Activated CD4-positive, alpha-beta T cell treated with anti-CD3 and anti-CD28 coated beads for 36 hours (primary cell): ENCODE results near the gene USP28. TPM values are rescaled to one million over a fixed set of nuclear protein-coding genes. Genes with fewer than 3 reads are reported as not detected.
"Not testable (repeated sequence)": the region's sequence is repeated elsewhere in the genome, so short reads cannot be mapped to it uniquely, and the experiment has no call there.

Experiments
- ATAC-seq: fragments of 200-7000 bp; cut with Tn5 transposase; one replicate; pipeline ENCODE4 v1.10.0; 2021; ENCODE audit warnings: mild to moderate bottlenecking, moderate library complexity
- CTCF ChIA-PET: fragments of 350-600 bp; sonication (Branson Sonifier 250); formaldehyde crosslinking; loops from one replicate; lab custom pipeline; 2021; ENCODE audit warnings: antibody characterized with exemption; lab: Charles Lee
- POLR2A ChIA-PET: fragments of 350-600 bp; sonication (Branson Sonifier 250); formaldehyde crosslinking; loops from one replicate; lab custom pipeline; 2021; ENCODE audit warnings: antibody characterized with exemption, inconsistent platforms; lab: Charles Lee
- DNase-seq: peaks from one replicate; pipeline ENCODE4 v3.0.0-alpha.2; 2020
- H3K27ac Mint-ChIP-seq: one replicate; pipeline ENCODE4 v1.8.0; 2021; ENCODE audit warnings: mixed read lengths
- H3K27me3 Mint-ChIP-seq: one replicate; pipeline ENCODE4 v1.8.0; 2021; ENCODE audit warnings: mixed read lengths
- H3K36me3 Mint-ChIP-seq: one replicate; pipeline ENCODE4 v1.8.0; 2021; ENCODE audit warnings: low read depth, mixed read lengths
- H3K4me1 Mint-ChIP-seq: one replicate; pipeline ENCODE4 v1.8.0; 2021; ENCODE audit warnings: mixed read lengths
- H3K4me3 Mint-ChIP-seq: one replicate; pipeline ENCODE4 v1.8.0; 2021; ENCODE audit warnings: mild to moderate bottlenecking, moderate library complexity, mixed read lengths
- H3K9me3 Mint-ChIP-seq: one replicate; pipeline ENCODE4 v1.8.0; 2021; ENCODE audit warnings: low read depth, mixed read lengths
- intact Hi-C, 2 experiments: fragments of 100-400 bp; cut with DNase I in 1 of 2; cut with micrococcal nuclease in 1 of 2; formaldehyde crosslinking; loops; one replicate each; pipeline versions ENCODE4 v1.14.2 to v1.15.1; 2022 to 2024; cut with DNase I, micrococcal nuclease
- total RNA-seq, 2 experiments: library from RNA; stranded (reverse); gene quantifications; one replicate each; pipeline ENCODE4 v1.2.3, GENCODE V29; 2021

USP28 gene
- total RNA-seq, 2 experiments from 2014 or later, result 38.6 to 43.9 TPM

DNA sequence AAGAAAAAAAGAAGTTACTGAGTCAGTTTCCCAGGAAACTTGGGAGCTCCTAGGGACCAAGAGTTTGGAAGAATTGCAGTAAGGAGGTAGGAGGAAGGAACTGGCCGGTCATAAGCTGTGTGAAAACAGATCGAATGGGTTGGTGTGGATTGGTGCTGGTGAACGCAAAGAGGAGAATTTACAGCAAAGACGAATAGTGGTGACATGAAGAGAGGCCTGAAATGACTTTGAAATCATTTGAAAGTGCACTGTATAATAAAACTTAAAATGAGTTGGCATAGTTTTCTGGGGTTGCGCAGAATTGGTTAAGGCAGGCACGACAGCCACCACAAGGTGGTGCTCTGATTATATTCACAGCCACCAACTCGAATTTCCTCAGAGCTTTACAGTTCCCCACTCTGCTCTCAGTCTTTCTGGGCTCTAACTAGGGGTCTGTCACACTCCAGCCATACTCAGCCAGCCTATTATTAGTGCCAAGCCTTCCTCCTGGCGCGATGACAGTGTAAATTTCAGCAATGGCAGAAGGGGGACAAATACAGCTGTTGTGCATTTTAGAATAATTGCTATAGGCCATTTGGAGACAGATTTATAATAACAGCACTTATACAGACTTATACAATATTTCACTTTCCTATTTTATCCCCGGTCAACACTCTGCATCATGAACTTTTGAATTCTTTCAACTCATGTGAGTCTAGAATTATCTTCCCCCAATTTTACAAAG lies 20.9 kb upstream of the USP28 start:
- Mint-ChIP-seq H3K4me3 (no peak overlapping the region), H3K27me3 (peaks cover 2% of the 10 kb centered on the region), H3K4me1 (no peaks in the 10 kb centered on the region), H3K27ac (no peak overlapping the region), H3K36me3 (no peaks in the 10 kb centered on the region), H3K9me3 (no peaks in the 10 kb centered on the region)
- DNase-seq, result peak; percentile 52
- ATAC-seq, result peak; percentile 75
- POLR2A ChIA-PET, result interaction anchor here (0.6 kb wide), 1 partner anchor 367 kb away, joined by 7 read pairs; no protein-coding TSS in a partner anchor
- CTCF ChIA-PET, result interaction anchor here (0.6 to 2.7 kb wide), 15 partner anchors 8 to 369 kb away, joined by 3 to 49 read pairs (median 3); partner anchors contain the start of gene HTR3B
- intact Hi-C loops, result loop anchor here in 1 of 2 experiments (1.0 to 5.0 kb wide), 2 partner anchors 141 to 365 kb away; no protein-coding TSS in a partner anchor

DNA sequence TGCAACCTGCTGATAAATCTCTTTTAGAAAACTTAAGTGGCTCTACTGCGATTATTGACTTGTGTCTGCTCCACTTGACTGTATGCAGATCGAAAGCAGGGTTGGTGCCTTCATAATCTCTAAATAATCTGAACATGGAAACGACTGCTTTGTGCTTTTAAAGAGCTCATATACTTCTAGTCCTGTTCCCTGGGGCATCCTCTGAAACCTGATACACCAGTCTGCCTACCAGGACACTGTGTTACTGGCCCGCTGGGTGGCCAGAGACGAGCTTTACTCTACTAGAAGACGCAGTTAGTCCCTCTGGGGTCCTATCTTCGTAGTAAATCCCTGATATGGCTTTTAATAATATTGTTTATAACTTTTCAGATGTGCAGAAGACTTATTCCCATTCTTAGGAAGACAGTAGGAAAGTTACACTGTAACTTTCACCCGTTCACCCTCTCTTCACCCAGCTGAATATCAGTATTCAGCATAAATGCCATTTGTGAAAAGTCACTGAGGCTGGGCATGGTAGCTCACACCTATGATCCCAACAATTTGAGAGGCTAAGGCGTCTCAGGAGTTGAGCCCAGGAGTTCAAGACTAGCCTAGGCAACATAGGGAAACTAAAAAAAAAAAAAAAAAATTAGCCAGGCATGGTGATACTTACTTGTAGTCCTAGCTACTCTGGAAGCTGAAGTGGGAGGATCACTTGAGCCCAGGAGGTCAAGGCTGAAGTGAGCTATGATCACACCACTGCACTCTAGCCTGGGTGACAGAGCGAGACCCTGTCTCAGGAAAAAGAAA lies 20.2 kb upstream of the USP28 start:
- ChIA-PET POLR2A (interaction anchor here (0.6 kb wide), 1 partner anchor 367 kb away, joined by 7 read pairs; no protein-coding TSS in a partner anchor), CTCF (interaction anchor here (0.6 to 2.7 kb wide), 14 partner anchors 7 to 370 kb away, joined by 3 to 49 read pairs (median 3); partner anchors contain the start of gene HTR3B)
- intact Hi-C loops, result loop anchor here in 1 of 2 experiments (1.0 to 5.0 kb wide), 2 partner anchors 142 to 366 kb away; no protein-coding TSS in a partner anchor
- no peak overlapping the region for H3K4me3 Mint-ChIP-seq
- H3K36me3 Mint-ChIP-seq, result no peaks in the 10 kb centered on the region
- ATAC-seq (no peak), DNase-seq (no peak)
- H3K4me1 Mint-ChIP-seq, result no peaks in the 10 kb centered on the region
- no peaks in the 10 kb centered on the region for H3K27me3 Mint-ChIP-seq
- H3K27ac Mint-ChIP-seq, result no peak overlapping the region
- no peaks in the 10 kb centered on the region for H3K9me3 Mint-ChIP-seq

DNA sequence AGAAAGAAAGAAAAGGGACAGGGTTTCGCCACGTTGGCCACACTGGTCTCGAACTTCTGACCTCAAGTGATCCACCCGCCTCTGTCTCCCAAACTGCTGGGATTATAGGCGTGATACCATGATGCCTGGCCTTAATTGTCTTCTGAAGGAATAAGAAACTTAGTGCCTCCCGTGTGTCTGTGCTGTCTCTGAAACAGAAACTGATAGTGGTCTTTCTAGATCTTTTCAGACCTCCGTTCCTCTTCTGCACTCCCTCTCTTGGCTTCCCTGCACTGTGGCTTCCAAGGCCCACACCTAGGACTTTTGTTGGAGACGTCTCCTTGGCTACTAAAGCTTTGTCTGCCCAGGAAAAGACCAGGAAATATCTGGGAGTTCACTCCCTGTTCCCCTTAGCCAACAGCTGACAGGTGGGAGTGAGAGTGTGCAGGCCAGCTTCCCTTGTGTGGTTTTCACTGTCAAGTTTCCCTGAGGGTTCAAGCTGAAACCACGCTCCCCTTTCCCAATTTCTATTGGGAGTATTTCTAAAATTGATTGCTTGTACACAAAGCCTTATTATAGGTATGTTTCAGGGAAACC lies 19.1 kb upstream of the USP28 start:
- no peak overlapping the region for H3K27ac Mint-ChIP-seq
- ChIA-PET CTCF (interaction anchor here (0.5 to 2.6 kb wide), 4 partner anchors 11 to 366 kb away, joined by 3 to 49 read pairs (median 4); no protein-coding TSS in a partner anchor), POLR2A (no interaction called here)
- H3K9me3 Mint-ChIP-seq, result no peaks in the 10 kb centered on the region
- DNase-seq, result no peak
- intact Hi-C loops, result no loop called here
- H3K27me3 Mint-ChIP-seq, result no peaks in the 10 kb centered on the region
- no peak for ATAC-seq
- H3K36me3 Mint-ChIP-seq, result no peaks in the 10 kb centered on the region
- H3K4me1 Mint-ChIP-seq, result no peaks in the 10 kb centered on the region
- H3K4me3 Mint-ChIP-seq, result no peak overlapping the region

DNA sequence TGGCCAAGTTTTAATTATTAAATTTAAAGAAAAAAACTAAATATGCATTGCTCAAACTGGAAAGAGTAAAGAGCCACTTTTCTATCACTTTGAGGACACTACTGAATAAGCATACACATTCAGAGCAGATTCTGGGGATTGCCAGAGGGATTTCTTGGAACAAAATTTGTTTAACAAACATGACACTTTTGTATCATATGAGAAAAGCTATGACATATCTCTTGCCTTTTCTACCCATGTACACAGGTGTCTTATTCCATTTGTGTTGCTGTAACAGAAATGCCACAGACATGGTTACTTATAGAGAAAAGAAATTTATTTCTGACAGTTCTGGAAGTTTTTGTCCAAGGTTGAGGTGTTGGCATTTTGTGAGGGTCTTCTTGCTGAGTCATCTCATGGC lies 13.5 kb upstream of the USP28 start:
- intact Hi-C loops, result no loop called here
- DNase-seq, result no peak
- no peaks in the 10 kb centered on the region for H3K27me3 Mint-ChIP-seq
- POLR2A ChIA-PET, result no interaction called here
- no peaks in the 10 kb centered on the region for H3K4me1 Mint-ChIP-seq
- H3K9me3 Mint-ChIP-seq, result no peaks in the 10 kb centered on the region
- ATAC-seq, result no peak
- H3K36me3 Mint-ChIP-seq, result no peaks in the 10 kb centered on the region
- no peak overlapping the region for H3K4me3 Mint-ChIP-seq
- CTCF ChIA-PET, result no interaction called here
- H3K27ac Mint-ChIP-seq, result no peak overlapping the region

DNA sequence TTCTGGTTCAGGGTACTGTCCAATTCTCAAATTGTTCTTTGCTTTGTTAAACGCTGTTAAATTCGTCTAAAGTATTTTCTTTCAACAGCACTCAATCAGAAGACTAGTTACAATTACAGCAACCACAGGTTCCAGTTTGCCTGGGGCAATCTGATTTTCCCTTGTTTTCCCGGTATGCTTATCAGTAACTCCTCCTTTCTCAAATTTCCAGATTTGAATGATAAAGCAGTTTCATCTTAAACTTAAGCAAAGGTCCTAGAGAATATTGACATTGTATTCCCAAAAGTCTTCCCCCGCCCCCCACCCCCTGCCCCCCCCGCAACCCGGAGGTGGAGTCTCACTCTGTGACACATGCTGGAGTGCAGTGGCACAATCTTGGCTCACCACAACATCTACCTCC lies 10.5 kb upstream of the USP28 start:
- H3K4me1 Mint-ChIP-seq, result no peaks in the 10 kb centered on the region
- intact Hi-C loops, result no loop called here
- DNase-seq (no peak), ATAC-seq (no peak)
- H3K9me3 Mint-ChIP-seq, result no peaks in the 10 kb centered on the region
- H3K27ac Mint-ChIP-seq, result no peak overlapping the region
- no peaks in the 10 kb centered on the region for H3K27me3 Mint-ChIP-seq
- CTCF ChIA-PET, result no interaction called here
- POLR2A ChIA-PET, result no interaction called here
- no peaks in the 10 kb centered on the region for H3K36me3 Mint-ChIP-seq
- no peak overlapping the region for H3K4me3 Mint-ChIP-seq

DNA sequence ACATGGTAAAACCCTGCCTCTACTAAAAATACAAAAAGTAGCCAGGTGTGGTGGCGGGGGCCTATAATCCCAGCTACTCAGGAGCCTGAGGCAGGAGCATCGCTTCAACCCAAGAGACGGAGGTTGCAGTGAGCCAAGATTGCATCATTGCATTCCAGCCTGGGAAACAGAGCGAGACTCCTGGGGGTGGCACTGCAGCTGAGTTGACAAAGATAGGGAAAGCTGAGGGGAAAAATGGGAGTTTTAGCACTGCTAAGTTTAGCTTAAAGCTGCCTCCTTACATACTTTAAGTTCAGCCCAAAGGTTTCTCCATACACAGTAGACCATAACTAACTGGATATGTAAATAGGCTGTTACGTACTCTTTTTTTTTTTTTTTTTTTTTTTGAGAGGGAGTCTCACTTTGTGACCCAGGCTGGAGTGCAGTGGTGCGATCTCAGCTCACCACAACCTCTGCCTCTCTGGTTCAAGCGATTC lies 9.0 kb upstream of the USP28 start:
- intact Hi-C loops, result no loop called here
- no peaks in the 10 kb centered on the region for H3K27me3 Mint-ChIP-seq
- DNase-seq, result no peak
- CTCF ChIA-PET, result interaction anchor here (1.2 kb wide), 1 partner anchor 12 kb away, joined by 3 read pairs; no protein-coding TSS in a partner anchor
- H3K27ac Mint-ChIP-seq, result no peak overlapping the region
- no peaks in the 10 kb centered on the region for H3K4me1 Mint-ChIP-seq
- POLR2A ChIA-PET, result no interaction called here
- no peaks in the 10 kb centered on the region for H3K36me3 Mint-ChIP-seq
- H3K9me3 Mint-ChIP-seq, result no peaks in the 10 kb centered on the region
- ATAC-seq, result no peak
- no peak overlapping the region for H3K4me3 Mint-ChIP-seq

DNA sequence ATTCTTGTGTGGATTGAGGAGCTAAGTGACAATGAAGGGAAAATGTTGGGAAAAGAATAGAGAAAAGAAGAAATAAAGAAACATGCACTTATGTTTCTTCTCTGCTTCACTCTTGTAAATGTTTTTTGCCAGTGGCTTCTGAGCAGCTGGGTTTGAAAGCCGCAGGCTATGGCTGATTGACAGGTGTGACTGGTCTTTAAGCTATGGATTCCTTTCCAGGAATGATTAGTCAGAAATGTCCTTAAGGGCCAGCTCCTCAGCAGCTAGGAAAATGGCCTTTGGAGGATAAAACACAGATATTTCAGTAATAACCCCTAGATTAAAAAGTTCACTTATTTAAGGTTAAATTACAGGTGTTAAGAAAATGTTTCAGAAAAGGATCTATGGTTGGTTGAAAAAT lies 6.5 kb upstream of the USP28 start:
- intact Hi-C loops, result no loop called here
- Mint-ChIP-seq H3K36me3 (no peaks in the 10 kb centered on the region), H3K4me1 (peaks cover 9% of the 10 kb centered on the region), H3K27ac (no peak overlapping the region), H3K27me3 (no peaks in the 10 kb centered on the region), H3K4me3 (no peak overlapping the region), H3K9me3 (no peaks in the 10 kb centered on the region)
- ATAC-seq, result no peak
- CTCF ChIA-PET, result no interaction called here
- no peak for DNase-seq
- POLR2A ChIA-PET, result no interaction called here

DNA sequence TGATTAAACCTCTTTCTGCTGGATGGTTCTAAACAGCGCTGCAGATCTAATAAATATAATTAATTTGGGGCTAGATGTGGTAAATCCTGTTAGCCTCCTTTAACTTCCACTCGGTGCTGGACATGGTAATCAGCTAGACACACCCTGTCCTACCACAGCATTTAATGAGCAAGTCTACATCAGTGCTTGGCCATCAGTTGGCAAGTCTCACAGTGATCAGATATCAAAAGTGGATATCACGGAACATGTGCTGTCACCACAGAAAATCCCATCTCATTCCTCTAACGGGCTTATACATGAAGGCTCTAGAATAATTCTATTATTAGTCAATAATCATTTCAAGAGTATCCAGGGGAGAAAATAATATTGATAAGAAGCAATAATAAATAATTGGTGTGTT lies 5.6 kb upstream of the USP28 start:
- POLR2A ChIA-PET, result no interaction called here
- Mint-ChIP-seq H3K36me3 (no peaks in the 10 kb centered on the region), H3K9me3 (no peaks in the 10 kb centered on the region), H3K27me3 (no peaks in the 10 kb centered on the region), H3K27ac (no peak overlapping the region), H3K4me1 (peaks cover 17% of the 10 kb centered on the region), H3K4me3 (no peak overlapping the region)
- intact Hi-C loops, result no loop called here
- CTCF ChIA-PET, result no interaction called here
- no peak for ATAC-seq
- no peak for DNase-seq

DNA sequence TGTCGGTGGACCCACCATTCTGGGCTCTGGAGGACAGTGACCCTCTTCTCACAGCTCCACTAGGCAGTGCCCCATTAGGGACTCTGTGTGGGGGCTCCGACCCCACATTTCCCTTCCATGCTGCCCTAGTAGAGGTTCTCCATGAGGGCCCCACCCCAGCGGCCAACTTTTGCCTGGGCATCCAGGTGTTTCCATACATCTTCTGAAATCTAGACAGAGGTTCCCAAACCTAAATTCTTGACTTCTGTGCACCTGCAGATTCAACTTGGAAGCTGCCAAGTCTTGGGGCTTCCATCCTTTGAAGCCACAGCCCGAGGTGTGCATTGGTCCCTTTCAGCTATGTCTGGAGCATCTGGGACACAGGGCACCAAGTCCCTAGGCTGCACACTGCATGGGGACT lies 4.1 kb upstream of the USP28 start:
- H3K36me3 Mint-ChIP-seq, CTCF ChIA-PET, H3K27me3 Mint-ChIP-seq, DNase-seq, H3K27ac Mint-ChIP-seq, H3K4me3 Mint-ChIP-seq, POLR2A ChIA-PET, H3K9me3 Mint-ChIP-seq, ATAC-seq: not testable (repeated sequence)
- peaks cover 23% of the 10 kb centered on the region for H3K4me1 Mint-ChIP-seq
- intact Hi-C loops, result loop anchor here (5.0 to 10.0 kb wide), 6 partner anchors 283 to 1625 kb away; partner anchors contain the start of genes C11orf71 (in 1 of the 2), CADM1 (in 1 of the 2), RBM7 (in 1 of the 2) and TTC12 (in 1 of the 2)

DNA sequence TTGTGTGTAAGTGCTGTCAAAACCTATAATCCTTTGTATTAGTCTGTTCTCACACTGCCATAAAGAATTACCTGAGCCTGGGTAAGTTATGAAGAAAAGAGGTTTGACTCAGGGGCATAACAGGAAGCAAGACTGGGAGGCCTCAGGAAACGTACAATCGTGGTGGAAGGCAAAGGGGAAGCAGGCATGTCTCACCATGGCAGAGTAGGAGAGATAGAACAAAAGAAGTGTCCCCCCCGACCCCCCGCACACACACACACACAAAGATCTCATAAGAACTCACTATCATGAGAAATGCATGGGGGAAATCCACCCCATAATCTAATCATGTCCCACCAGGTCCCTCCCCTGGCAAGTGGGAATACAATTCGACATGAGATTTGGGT lies 2.3 kb upstream of the USP28 start:
- ChIA-PET CTCF (no interaction called here), POLR2A (no interaction called here)
- ATAC-seq, result no peak
- intact Hi-C loops, result loop anchor here (5.0 to 10.0 kb wide), 6 partner anchors 285 to 1627 kb away; partner anchors contain the start of genes C11orf71 (in 1 of the 2), CADM1 (in 1 of the 2), RBM7 (in 1 of the 2) and TTC12 (in 1 of the 2)
- Mint-ChIP-seq H3K9me3 (no peaks in the 10 kb centered on the region), H3K27ac (no peak overlapping the region), H3K36me3 (peaks cover 4% of the 10 kb centered on the region), H3K27me3 (no peaks in the 10 kb centered on the region), H3K4me3 (no peak overlapping the region), H3K4me1 (peaks cover 35% of the 10 kb centered on the region)
- DNase-seq, result no peak
